Psoas muscle (tissue), 8 donors: ENCODE data around the gene VSIR. TPM values are rescaled to one million over a fixed set of nuclear protein-coding genes. Genes with fewer than 3 reads are reported as not detected.

ENCODE experiments used
- ATAC-seq, 4 donors: fragments of 200-7000 bp; cut with Tn5 transposase; one replicate each; pipeline ENCODE4 v1.9.1; 2020; ENCODE audit warnings: moderate library complexity in 3 of 4, mild to moderate bottlenecking in 2 of 4
- DNase-seq, 2 donors: peaks; one replicate each; pipeline ENCODE4 v3.0.0-alpha.2; 2020
- H3K27ac ChIP-seq: fragments of 200-600 bp; one replicate; pipeline ENCODE4 v1.8.0; 2022
- H3K27me3 ChIP-seq, 3 donors: fragments of 200-600 bp in 1 of 3; one replicate each; pipeline versions ENCODE4 v1.6.1 to v1.8.0; 2013 to 2022; ENCODE audit warnings: low read length in 2 of 3, mild to moderate bottlenecking in 2 of 3, moderate library complexity in 1 of 3; ENCODE audit not compliant: insufficient read depth in 3 of 3
- H3K36me3 ChIP-seq, 2 donors: fragments of 200-600 bp in 1 of 2; one replicate each; pipeline versions ENCODE4 v1.6.1 to v1.8.0; 2013 to 2022; ENCODE audit warnings: low read depth in 1 of 2, mild to moderate bottlenecking in 1 of 2, moderate library complexity in 1 of 2; ENCODE audit not compliant: insufficient read depth in 1 of 2
- H3K4me1 ChIP-seq: fragments of 200-600 bp; one replicate; pipeline ENCODE4 v1.8.0; 2022
- H3K4me3 ChIP-seq: fragments of 200-600 bp; one replicate; pipeline ENCODE4 v1.8.0; 2022; ENCODE audit warnings: mild to moderate bottlenecking
- H3K9me3 ChIP-seq: fragments of 200-600 bp; one replicate; pipeline ENCODE4 v1.8.0; 2022
- WGBS, 3 donors: extraction: QIAGEN DNeasy Blood & Tissue Kit; methylation state at CpG; one replicate each; pipeline versions ENCODE4 v1.1.6 to v1.1.7; 2013; 5-methylcytosine and 5-hydroxymethylcytosine counted together
- intact Hi-C, 2 donors: fragments of 100-400 bp; cut with DNase I; formaldehyde crosslinking; loops; one replicate each; pipeline versions ENCODE4 v1.11.0 to v1.14.2; 2022
- polyA plus RNA-seq, 3 donors: library from polyadenylated mRNA; stranded (reverse); fragments of 200-250 nt; gene quantifications; one replicate each; pipeline ENCODE4 v1.2.3, GENCODE V29; 2013
- total RNA-seq, 4 donors: library from RNA; stranded (reverse); fragmentation: NEBNext Ultra II Directional in 2 of 4; extraction: Animal tissue kit (Norgen Biotek cat#: 25700) in 2 of 4; gene quantifications; one replicate each; pipeline versions ENCODE4 v1.2.1 to v1.2.4, GENCODE V29; 2021 to 2023
- TF ChIP-seq, protein P1 (sequence below): fragments of 200-600 bp; IDR thresholded peaks from one replicate; pipeline ENCODE4 v1.8.0; 2022; ENCODE audit warnings: antibody characterized with exemption
- donor health status: healthy with polysubstance abuse.
- donor health status: DM: no; HTN: no; CAD: no; lungs with moderate emphysema.
- donor health status: Bipolar disorder and iron deficiency.
- donor health status: healthy.
- donor health status: DM: yes; HTN: yes; CAD: no.
- donor health status: DM: no; HTN: no; CAD: no.
- donor health status: DM: no; HTN: no; CAD: no.
- donor health status: DM: yes; HTN: yes; CAD: no.

The VSIR gene
- total and polyA plus RNA-seq, 7 donors, result 12.5 to 21.8 (median 18.1) TPM

DNA sequence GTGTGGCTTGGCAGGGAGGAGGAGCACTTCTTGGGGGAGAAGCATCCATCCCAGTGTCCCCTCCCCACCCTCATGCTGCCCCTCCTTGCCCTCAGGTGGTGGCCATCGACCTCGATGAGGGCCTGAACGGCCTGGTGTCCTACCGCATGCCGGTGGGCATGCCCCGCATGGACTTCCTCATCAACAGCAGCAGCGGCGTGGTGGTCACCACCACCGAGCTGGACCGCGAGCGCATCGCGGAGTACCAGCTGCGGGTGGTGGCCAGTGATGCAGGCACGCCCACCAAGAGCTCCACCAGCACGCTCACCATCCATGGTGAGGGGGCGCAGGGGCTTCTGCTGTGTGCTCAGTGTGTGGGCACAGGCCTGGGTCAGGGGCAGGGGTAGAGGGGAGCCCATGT is 68.5 kb downstream of the VSIR start:
- Histone ChIP-seq H3K27me3 (no peaks in the 10 kb centered on the region), H3K36me3 (no peaks in the 10 kb centered on the region), H3K27ac (no peak overlapping the region), H3K4me3 (no peak overlapping the region), H3K4me1 (peaks cover 8% of the 10 kb centered on the region), H3K9me3 (no peaks in the 10 kb centered on the region)
- ATAC-seq (no peak), DNase-seq (no peak)
- WGBS, 3 donors, result 94 to 96% (median 95%) methylated on average over 18 of the region's 18 CpGs
- intact Hi-C loops, result loop anchor here in 1 of 2 donors (5.0 kb wide), 2 partner anchors 323 to 388 kb away; partner anchors contain the start of gene SLC29A3
- TF ChIP-seq, protein P1, sequence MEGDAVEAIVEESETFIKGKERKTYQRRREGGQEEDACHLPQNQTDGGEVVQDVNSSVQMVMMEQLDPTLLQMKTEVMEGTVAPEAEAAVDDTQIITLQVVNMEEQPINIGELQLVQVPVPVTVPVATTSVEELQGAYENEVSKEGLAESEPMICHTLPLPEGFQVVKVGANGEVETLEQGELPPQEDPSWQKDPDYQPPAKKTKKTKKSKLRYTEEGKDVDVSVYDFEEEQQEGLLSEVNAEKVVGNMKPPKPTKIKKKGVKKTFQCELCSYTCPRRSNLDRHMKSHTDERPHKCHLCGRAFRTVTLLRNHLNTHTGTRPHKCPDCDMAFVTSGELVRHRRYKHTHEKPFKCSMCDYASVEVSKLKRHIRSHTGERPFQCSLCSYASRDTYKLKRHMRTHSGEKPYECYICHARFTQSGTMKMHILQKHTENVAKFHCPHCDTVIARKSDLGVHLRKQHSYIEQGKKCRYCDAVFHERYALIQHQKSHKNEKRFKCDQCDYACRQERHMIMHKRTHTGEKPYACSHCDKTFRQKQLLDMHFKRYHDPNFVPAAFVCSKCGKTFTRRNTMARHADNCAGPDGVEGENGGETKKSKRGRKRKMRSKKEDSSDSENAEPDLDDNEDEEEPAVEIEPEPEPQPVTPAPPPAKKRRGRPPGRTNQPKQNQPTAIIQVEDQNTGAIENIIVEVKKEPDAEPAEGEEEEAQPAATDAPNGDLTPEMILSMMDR, result no peak

DNA sequence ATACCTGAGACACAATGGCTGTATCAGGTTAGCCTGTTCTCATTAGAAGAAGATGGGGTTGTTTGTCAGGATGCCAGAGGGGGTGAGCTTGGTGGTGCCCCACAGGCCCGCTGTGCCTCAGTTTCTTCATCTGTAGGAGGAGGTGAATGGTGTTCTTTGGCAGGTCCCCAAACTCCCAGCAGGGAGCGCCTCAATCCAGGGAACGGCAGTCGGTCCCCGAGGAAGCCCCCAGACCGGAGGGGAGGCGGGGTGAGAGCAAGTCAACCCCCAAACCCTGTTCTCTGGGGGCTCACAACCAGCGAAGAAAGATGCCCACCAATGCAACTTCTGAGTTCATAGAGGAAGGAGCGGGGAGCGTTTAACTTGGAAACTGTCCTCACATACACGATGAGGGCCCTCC is 69.7 kb downstream of the VSIR start:
- H3K9me3 ChIP-seq, result no peaks in the 10 kb centered on the region
- no peaks in the 10 kb centered on the region for H3K36me3 ChIP-seq
- no peak overlapping the region for H3K4me3 ChIP-seq
- no peak overlapping the region for H3K27ac ChIP-seq
- TF ChIP-seq, protein P1, result no peak
- DNase-seq (no peak), ATAC-seq (no peak)
- WGBS, 3 donors, result 84 to 90% (median 85%) methylated on average over 11 of the region's 11 CpGs
- H3K4me1 ChIP-seq, result peaks cover 8% of the 10 kb centered on the region
- intact Hi-C loops, result no loop called here
- no peaks in the 10 kb centered on the region for H3K27me3 ChIP-seq

DNA sequence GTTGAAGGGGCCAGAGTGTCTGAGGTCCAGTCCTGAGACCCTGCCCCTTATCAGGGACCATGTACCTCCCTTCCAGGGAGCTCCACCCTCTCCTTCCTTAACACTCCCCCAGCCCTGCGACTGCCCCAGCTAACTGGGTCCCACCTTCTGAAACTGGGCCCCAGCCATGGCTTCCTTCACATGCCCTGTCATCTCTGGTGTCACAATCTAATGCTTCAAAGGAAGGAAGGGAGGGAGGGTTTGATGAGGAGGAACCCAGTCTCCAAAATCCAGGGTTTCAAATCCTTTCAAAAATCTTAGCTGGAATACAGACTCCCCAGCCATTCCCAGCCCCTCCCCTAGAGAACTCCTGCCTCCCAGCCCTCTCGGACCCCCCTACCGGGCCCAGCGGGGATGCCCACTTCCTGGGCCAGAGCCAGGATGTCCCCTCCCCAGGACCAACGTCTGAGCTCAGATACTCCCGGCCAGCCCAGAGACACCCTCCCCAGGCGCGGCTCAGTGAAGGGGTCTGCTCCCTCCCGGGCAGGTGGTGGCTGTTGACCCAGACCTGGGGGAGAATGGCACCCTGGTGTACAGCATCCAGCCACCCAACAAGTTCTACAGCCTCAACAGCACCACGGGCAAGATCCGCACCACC is 71.7 kb downstream of the VSIR start:
- DNase-seq (no peak), ATAC-seq (no peak)
- WGBS, 3 donors, result 81 to 84% (median 82%) methylated on average over 11 of the region's 11 CpGs
- intact Hi-C loops, result no loop called here
- Histone ChIP-seq H3K9me3 (no peaks in the 10 kb centered on the region), H3K36me3 (no peaks in the 10 kb centered on the region), H3K27me3 (no peaks in the 10 kb centered on the region), H3K4me3 (no peak overlapping the region), H3K27ac (no peak overlapping the region), H3K4me1 (peaks cover 8% of the 10 kb centered on the region)
- TF ChIP-seq, protein P1, result no peak

DNA sequence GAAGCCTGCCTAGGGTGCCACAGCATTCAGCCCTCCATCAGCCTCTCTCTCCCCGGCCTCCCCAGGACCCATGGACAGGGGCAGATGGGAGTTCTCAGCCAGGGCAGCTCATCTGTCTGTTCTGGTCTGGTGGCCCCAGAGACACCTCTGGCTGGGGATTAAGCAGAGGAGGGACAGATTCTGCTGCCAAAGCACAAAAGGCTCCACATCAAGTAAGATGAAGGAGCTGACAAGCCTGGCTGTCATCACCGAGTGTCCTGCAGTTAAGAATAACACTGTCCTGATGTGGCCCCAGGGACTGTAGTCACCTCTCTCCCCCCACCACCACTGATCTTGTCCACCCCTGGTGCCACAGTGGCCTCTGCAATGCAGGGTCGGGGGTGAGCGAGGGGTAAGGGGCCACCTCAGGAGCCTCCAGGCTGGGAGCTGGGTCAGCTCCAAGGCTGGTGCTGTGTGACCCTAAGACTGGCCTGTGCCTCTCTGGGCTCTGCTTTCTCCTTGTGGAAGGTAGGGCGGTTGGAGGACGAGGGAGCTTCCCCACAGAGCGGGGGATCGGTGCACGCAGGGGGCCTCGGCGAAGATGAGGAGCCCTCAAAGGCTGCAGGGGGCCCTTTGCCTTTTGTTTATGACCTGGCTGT is 72.5 kb downstream of the VSIR start:
- Histone ChIP-seq H3K27ac (no peak overlapping the region), H3K4me3 (no peak overlapping the region), H3K36me3 (no peaks in the 10 kb centered on the region), H3K4me1 (peaks cover 11% of the 10 kb centered on the region), H3K9me3 (no peaks in the 10 kb centered on the region), H3K27me3 (peaks cover 0 to 2% (median 0%) of the 10 kb centered on the region in 3 donors)
- TF ChIP-seq, protein P1, result no peak
- peak; percentile 37 to 83 (median 73) for ATAC-seq
- peak in 1 of 2 donors; percentile 47 for DNase-seq
- intact Hi-C loops, result no loop called here
- 75 to 77% (median 76%) methylated on average over 11 of the region's 11 CpGs for WGBS, 3 donors
